H1 (cell line): ENCODE data around the gene CADM1. TPM values are rescaled to one million over a fixed set of nuclear protein-coding genes. Genes with fewer than 3 reads are reported as not detected.

ENCODE experiments used
- CTCF ChIA-PET: fragments of 300-600 bp; sonication (Branson Sonifier 250); formaldehyde crosslinking; loops from one replicate; lab custom pipeline; 2021; ENCODE audit not compliant: partially characterized antibody; lab: Charles Lee
- POLR2A ChIA-PET: fragments of 300-600 bp; sonication (Branson Sonifier 250); formaldehyde crosslinking; loops from one replicate; lab custom pipeline; 2021; ENCODE audit warnings: inconsistent platforms; ENCODE audit not compliant: partially characterized antibody; lab: Charles Lee
- DNase-seq, 2 experiments: peaks; one replicate each; pipeline versions ENCODE4 v3.0.0 to v3.0.0-alpha.2; 2010 to 2022; ENCODE audit warnings: low spot score in 2 of 2, low read depth in 1 of 2, mixed read lengths in 1 of 2
- FAIRE-seq: peaks from 2 replicates; lab custom pipeline; 2011; peaks lifted over from hg19 to GRCh38; lab: Jason Lieb, UNC
- H2AFZ ChIP-seq: 2 replicates; pipeline ENCODE4 v1.8.1; 2012; ENCODE audit warnings: low read length, inconsistent platforms
- H2AK5ac ChIP-seq: 2 replicates; pipeline ENCODE4 v1.6.1; 2013; ENCODE audit warnings: low read depth, low read length
- H2BK120ac ChIP-seq: replicated peaks from 2 replicates; pipeline ENCODE3; 2013; ENCODE audit warnings: low read depth, low read length, inconsistent platforms
- H2BK12ac ChIP-seq: 2 replicates; pipeline ENCODE4 v1.6.1; 2013; ENCODE audit warnings: low read depth, low read length
- H2BK15ac ChIP-seq: 2 replicates; pipeline ENCODE4 v1.6.1; 2013; ENCODE audit warnings: low read length
- H2BK20ac ChIP-seq: 2 replicates; pipeline ENCODE4 v1.6.1; 2013; ENCODE audit warnings: low read length
- H2BK5ac ChIP-seq: 2 replicates; pipeline ENCODE4 v1.6.1; 2013; ENCODE audit warnings: low read depth, low read length
- H3K14ac ChIP-seq: 2 replicates; pipeline ENCODE4 v1.6.1; 2013; ENCODE audit warnings: inconsistent platforms; ENCODE audit not compliant: insufficient read length
- H3K18ac ChIP-seq: 2 replicates; pipeline ENCODE4 v1.6.1; 2013; ENCODE audit warnings: low read length; ENCODE audit errors: extremely low read depth
- H3K23ac ChIP-seq: 2 replicates; pipeline ENCODE4 v1.6.1; 2013; ENCODE audit warnings: inconsistent platforms; ENCODE audit not compliant: insufficient read length
- H3K23me2 ChIP-seq: 2 replicates; pipeline ENCODE4 v1.6.1; 2013; ENCODE audit warnings: low read depth, low read length
- H3K27ac ChIP-seq: 2 replicates; pipeline ENCODE4 v1.6.1; 2011; ENCODE audit warnings: low read depth, low read length, inconsistent platforms
- H3K27me3 ChIP-seq, 4 experiments: replicated peaks in 1 of 4; 1 replicate in 1 of 4; 2 replicates in 3 of 4; pipeline versions ENCODE4 v1.6.1 to v1.8.1; 2011 to 2013; ENCODE audit warnings: low read length in 3 of 4, mild to moderate bottlenecking in 3 of 4, inconsistent platforms in 2 of 4, mixed read lengths in 2 of 4, moderate library complexity in 1 of 4; ENCODE audit not compliant: control insufficient read depth in 3 of 4, insufficient read depth in 3 of 4; ENCODE audit errors: extremely low read depth in 1 of 4
- H3K36me3 ChIP-seq, 4 experiments: 2 replicates each; pipeline versions ENCODE4 v1.6.1 to v1.8.1; 2011 to 2013; ENCODE audit warnings: mild to moderate bottlenecking in 4 of 4, low read length in 3 of 4, moderate library complexity in 2 of 4, control low read depth in 1 of 4, inconsistent platforms in 1 of 4; ENCODE audit not compliant: insufficient read depth in 4 of 4, control insufficient read depth in 2 of 4
- H3K4ac ChIP-seq: replicated peaks from 2 replicates; pipeline ENCODE3; 2013; ENCODE audit warnings: low read length, low read depth, mixed read lengths, inconsistent platforms; ENCODE audit not compliant: insufficient read length
- H3K4me1 ChIP-seq, 4 experiments: replicated peaks in 1 of 4; 1 replicate in 1 of 4; 2 replicates in 3 of 4; pipeline versions ENCODE4 v1.6.1 to v1.8.1; 2011 to 2013; ENCODE audit warnings: low read length in 3 of 4, inconsistent platforms in 2 of 4, mixed read lengths in 1 of 4; ENCODE audit not compliant: insufficient read depth in 4 of 4, control insufficient read depth in 3 of 4
- H3K4me2 ChIP-seq, 2 experiments: 2 replicates each; pipeline versions ENCODE4 v1.6.1 to v1.8.1; 2011 to 2013; ENCODE audit warnings: low read depth in 2 of 2, low read length in 2 of 2, control low read depth in 1 of 2, inconsistent platforms in 1 of 2, mild to moderate bottlenecking in 1 of 2; ENCODE audit not compliant: insufficient read depth in 1 of 2
- H3K4me3 ChIP-seq, 4 experiments: fragments of 200-600, 300-600 bp in 1 of 4; sonication (generic), shearing (Covaris generic), sonication (Bioruptor Twin) in 1 of 4; 2 replicates each; pipeline versions ENCODE4 v1.5.1 to v1.8.1; 2011 to 2016; ENCODE audit warnings: low read length in 4 of 4, low read depth in 3 of 4, control low read depth in 2 of 4, inconsistent platforms in 2 of 4, mild to moderate bottlenecking in 2 of 4, mixed read lengths in 1 of 4, moderate library complexity in 1 of 4; ENCODE audit not compliant: insufficient read depth in 2 of 4; ENCODE audit errors: extremely low read depth in 1 of 4
- H3K56ac ChIP-seq: replicated peaks from 2 replicates; pipeline ENCODE3; 2013; ENCODE audit warnings: low read depth, mild to moderate bottlenecking, mixed read lengths, low read length, inconsistent platforms; ENCODE audit not compliant: insufficient read length
- H3K79me1 ChIP-seq: 2 replicates; pipeline ENCODE4 v1.6.1; 2013; ENCODE audit warnings: low read depth, low read length, control low read depth
- H3K79me2 ChIP-seq, 2 experiments: 2 replicates each; pipeline versions ENCODE4 v1.6.1 to v1.8.1; 2012 to 2013; ENCODE audit warnings: low read length in 2 of 2, mild to moderate bottlenecking in 2 of 2, inconsistent platforms in 1 of 2; ENCODE audit not compliant: insufficient read depth in 2 of 2, control insufficient read depth in 1 of 2
- H3K9ac ChIP-seq, 4 experiments: replicated peaks in 1 of 4; 1 replicate in 1 of 4; 2 replicates in 3 of 4; pipeline versions ENCODE4 v1.6.1 to v1.8.1; 2011 to 2013; ENCODE audit warnings: low read depth in 3 of 4, low read length in 3 of 4, control low read depth in 2 of 4, mild to moderate bottlenecking in 2 of 4, moderate library complexity in 2 of 4, inconsistent platforms in 1 of 4; ENCODE audit errors: extremely low read depth in 1 of 4
- H3K9me3 ChIP-seq, 2 experiments: 2 replicates each; pipeline versions ENCODE4 v1.6.1 to v1.8.1; 2012 to 2013; ENCODE audit warnings: mild to moderate bottlenecking in 2 of 2, moderate library complexity in 2 of 2, control low read depth in 1 of 2, inconsistent platforms in 1 of 2, low read depth in 1 of 2, low read length in 1 of 2, mixed read lengths in 1 of 2; ENCODE audit not compliant: insufficient read depth in 2 of 2
- H4K20me1 ChIP-seq, 2 experiments: replicated peaks in 1 of 2; 2 replicates each; pipeline versions ENCODE3 to v1.8.1; 2011 to 2013; ENCODE audit warnings: inconsistent platforms in 2 of 2, low read length in 2 of 2, mild to moderate bottlenecking in 1 of 2; ENCODE audit not compliant: insufficient read depth in 2 of 2, control insufficient read depth in 1 of 2
- H4K5ac ChIP-seq: 2 replicates; pipeline ENCODE4 v1.6.1; 2013; ENCODE audit warnings: low read length, low read depth, mixed read lengths, inconsistent platforms; ENCODE audit not compliant: insufficient read length
- H4K8ac ChIP-seq: 2 replicates; pipeline ENCODE4 v1.8.0; 2013; ENCODE audit warnings: mild to moderate bottlenecking, moderate library complexity, low read length, inconsistent platforms; ENCODE audit not compliant: insufficient read depth; ENCODE audit errors: extremely low read depth
- H4K91ac ChIP-seq: replicated peaks from 2 replicates; pipeline ENCODE3; 2013; ENCODE audit warnings: low read length, mixed read lengths, inconsistent platforms; ENCODE audit not compliant: insufficient read length
- GABPA ChIP-seq: IDR thresholded peaks from 2 replicates; pipeline ENCODE4 v1.6.1; 2011; ENCODE audit warnings: mild to moderate bottlenecking, low read length, moderate library complexity, borderline replicate concordance; ENCODE audit not compliant: insufficient read depth
- JUND ChIP-seq: IDR thresholded peaks from 2 replicates; pipeline ENCODE4 v1.6.1; 2011; ENCODE audit warnings: mild to moderate bottlenecking, improper control_type of control experiment, low read length
- RAD21 ChIP-seq, 2 experiments: IDR thresholded peaks in 1 of 2; conservative IDR thresholded peaks in 1 of 2; 2 replicates each; pipeline ENCODE4 v1.6.1; 2011; ENCODE audit warnings: low read depth in 2 of 2, low read length in 2 of 2, improper control_type of control experiment in 1 of 2, inconsistent platforms in 1 of 2, mild to moderate bottlenecking in 1 of 2, moderate library complexity in 1 of 2
- RBBP5 ChIP-seq: IDR thresholded peaks from 2 replicates; pipeline ENCODE4 v1.7.1; 2012; ENCODE audit warnings: low read depth, mild to moderate bottlenecking, inconsistent platforms, low read length, moderate library complexity, borderline replicate concordance
- RFX5 ChIP-seq: IDR thresholded peaks from 2 replicates; pipeline ENCODE4 v1.6.1; 2011; ENCODE audit warnings: low read depth, low read length, improper control_type of control experiment, borderline replicate concordance
- RNF2 ChIP-seq: fragments of 200-900, 300-1000 bp; sonication (generic); IDR thresholded peaks from 2 replicates; pipeline ENCODE4 v1.7.1; 2016; ENCODE audit warnings: borderline replicate concordance, low read depth, mild to moderate bottlenecking, antibody characterized with exemption, low read length; ENCODE audit not compliant: poor library complexity, severe bottlenecking; ENCODE audit errors: missing control alignments
- SP4 ChIP-seq: IDR thresholded peaks from 2 replicates; pipeline ENCODE4 v1.6.1; 2012; ENCODE audit warnings: low read length, inconsistent platforms
- ZNF274 ChIP-seq: IDR thresholded peaks from 2 replicates; pipeline ENCODE4 v1.7.0; 2012; ENCODE audit warnings: low read length, borderline replicate concordance; ENCODE audit errors: extremely low read depth
- WGBS, 2 experiments: shearing (Covaris generic) in 1 of 2; methylation state at CpG; one replicate each; pipeline versions ENCODE4 v1.1.6 to v1.1.7; 2013 to 2015; ENCODE audit warnings: low lambda C conversion rate in 2 of 2, mixed read lengths in 2 of 2, inconsistent platforms in 1 of 2, low coverage in 1 of 2, missing lambda C conversion rate in 1 of 2; ENCODE audit not compliant: insufficient replicate concordance in 2 of 2, insufficient coverage in 1 of 2, insufficient read length in 1 of 2; ENCODE audit errors: extremely low coverage in 1 of 2, missing lambda C conversion rate in 1 of 2; 5-methylcytosine and 5-hydroxymethylcytosine counted together
- polyA plus RNA-seq, 7 experiments: library from polyadenylated mRNA; depleted of rRNA in 3 of 7; stranded (reverse) in 5 of 7; unstranded in 2 of 7; fragments of >200 nt in 5 of 7; fragments of 200-250 nt in 2 of 7; gene quantifications; 1 replicate in 5 of 7; 2 replicates in 1 of 7; 4 replicates in 1 of 7; pipeline versions ENCODE4 v1.2.1 to v1.2.3, GENCODE V29; 2011 to 2013; ENCODE audit warnings: missing spikeins in 2 of 7, mixed read lengths in 2 of 7
- total RNA-seq: library from RNA; stranded (reverse); fragmentation: NEBNext Ultra II Directional; extraction: Animal tissue kit (Norgen Biotek cat#: 25700); gene quantifications from 2 replicates; pipeline ENCODE4 v1.2.1, GENCODE V29; 2021
- TF ChIP-seq, protein P1 (sequence below): IDR thresholded peaks from 2 replicates; pipeline ENCODE4 v1.6.1; 2012; ENCODE audit warnings: inconsistent platforms
- TF ChIP-seq, protein P2 (sequence below), 3 experiments: IDR thresholded peaks; 1 replicate in 2 of 3; 2 replicates in 1 of 3; pipeline versions ENCODE4 v1.5.1 to v1.6.1; 2011; ENCODE audit warnings: low read length in 3 of 3, mild to moderate bottlenecking in 3 of 3, inconsistent platforms in 2 of 3, low read depth in 1 of 3, moderate library complexity in 1 of 3; ENCODE audit not compliant: insufficient read depth in 1 of 3; ENCODE audit errors: control extremely low read depth in 1 of 3

CADM1 gene
- total and polyA plus RNA-seq, 2 of the 8 experiments (the other 6 are each of a cell fraction or from before 2014, with no cell fraction given) = 8.3 to 25.3 TPM

DNA sequence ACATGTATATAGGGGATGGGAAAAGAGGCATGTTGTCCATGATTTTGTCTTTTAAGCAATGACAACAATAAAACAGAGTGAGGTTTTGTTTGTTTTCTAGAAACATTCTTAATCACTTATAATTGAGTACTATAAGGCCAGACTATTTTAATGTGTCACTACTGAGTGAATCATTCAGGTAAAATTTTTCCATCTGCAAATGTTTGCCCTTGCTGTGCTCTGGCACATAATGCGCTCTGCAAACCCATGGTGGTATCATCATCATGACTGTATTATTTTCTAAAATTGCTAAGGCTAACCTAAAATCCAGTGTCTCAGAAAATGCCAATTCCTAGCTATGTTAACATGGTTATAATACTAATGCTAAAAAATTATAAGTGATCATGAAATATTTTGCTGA lies 261.2 kb downstream of the CADM1 start:
- 94% methylated on average over 1 of the region's 1 CpG; no CpG with 5 or more reads in 1 of the 2 experiments for WGBS, 2 experiments
- TF ChIP-seq, protein P1, sequence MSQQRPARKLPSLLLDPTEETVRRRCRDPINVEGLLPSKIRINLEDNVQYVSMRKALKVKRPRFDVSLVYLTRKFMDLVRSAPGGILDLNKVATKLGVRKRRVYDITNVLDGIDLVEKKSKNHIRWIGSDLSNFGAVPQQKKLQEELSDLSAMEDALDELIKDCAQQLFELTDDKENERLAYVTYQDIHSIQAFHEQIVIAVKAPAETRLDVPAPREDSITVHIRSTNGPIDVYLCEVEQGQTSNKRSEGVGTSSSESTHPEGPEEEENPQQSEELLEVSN = no peak
- TF ChIP-seq JUND (no peak), GABPA (no peak), SP4 (no peak), RBBP5 (no peak), RNF2 (no peak), ZNF274 (no peak), RAD21 (IDR thresholded peaks at IDR 0.05 in 1 of 2, conservative IDR thresholded peaks at IDR 0.05 in 1 of 2; ENCODE audit: low read depth in 2 of 2, low read length in 2 of 2) (no peak), RFX5 (no peak)
- TF ChIP-seq, protein P2, sequence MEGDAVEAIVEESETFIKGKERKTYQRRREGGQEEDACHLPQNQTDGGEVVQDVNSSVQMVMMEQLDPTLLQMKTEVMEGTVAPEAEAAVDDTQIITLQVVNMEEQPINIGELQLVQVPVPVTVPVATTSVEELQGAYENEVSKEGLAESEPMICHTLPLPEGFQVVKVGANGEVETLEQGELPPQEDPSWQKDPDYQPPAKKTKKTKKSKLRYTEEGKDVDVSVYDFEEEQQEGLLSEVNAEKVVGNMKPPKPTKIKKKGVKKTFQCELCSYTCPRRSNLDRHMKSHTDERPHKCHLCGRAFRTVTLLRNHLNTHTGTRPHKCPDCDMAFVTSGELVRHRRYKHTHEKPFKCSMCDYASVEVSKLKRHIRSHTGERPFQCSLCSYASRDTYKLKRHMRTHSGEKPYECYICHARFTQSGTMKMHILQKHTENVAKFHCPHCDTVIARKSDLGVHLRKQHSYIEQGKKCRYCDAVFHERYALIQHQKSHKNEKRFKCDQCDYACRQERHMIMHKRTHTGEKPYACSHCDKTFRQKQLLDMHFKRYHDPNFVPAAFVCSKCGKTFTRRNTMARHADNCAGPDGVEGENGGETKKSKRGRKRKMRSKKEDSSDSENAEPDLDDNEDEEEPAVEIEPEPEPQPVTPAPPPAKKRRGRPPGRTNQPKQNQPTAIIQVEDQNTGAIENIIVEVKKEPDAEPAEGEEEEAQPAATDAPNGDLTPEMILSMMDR (IDR thresholded peaks at IDR 0.05; ENCODE audit: control extremely low read depth in 1 of 3, insufficient read depth in 1 of 3, low read depth in 1 of 3, low read length in 3 of 3) = no peak

More for the DNA sequence above, 261.2 kb downstream of the CADM1 start:
- Histone ChIP-seq H3K4me1 (no peaks in the 10 kb centered on the region), H3K79me1 (no peaks in the 10 kb centered on the region), H2BK12ac (no peak overlapping the region), H3K14ac (no peak overlapping the region), H3K56ac (no peak overlapping the region), H3K36me3 (no peaks in the 10 kb centered on the region), H2BK120ac (no peak overlapping the region), H2BK15ac (no peak overlapping the region), H4K8ac (no peak overlapping the region), H3K9me3 (no peaks in the 10 kb centered on the region), H4K91ac (no peak overlapping the region), H4K20me1 (no peaks in the 10 kb centered on the region), H3K18ac (no peak overlapping the region), H3K79me2 (no peaks in the 10 kb centered on the region), H2AFZ (no peak overlapping the region), H3K9ac (no peak overlapping the region), H3K4me3 (no peak overlapping the region), H3K23ac (no peak overlapping the region), H3K4me2 (no peak overlapping the region), H3K23me2 (no peaks in the 10 kb centered on the region), H2BK20ac (no peak overlapping the region), H3K4ac (no peak overlapping the region), H3K27me3 (no peaks in the 10 kb centered on the region), H4K5ac (no peak overlapping the region), H3K27ac (no peak overlapping the region), H2AK5ac (no peak overlapping the region), H2BK5ac (no peak overlapping the region)
- ChIA-PET CTCF (interaction anchor here (0.6 to 4.1 kb wide), 4 partner anchors 9 to 98 kb away, joined by 3 to 24 read pairs (median 8); no protein-coding TSS in a partner anchor), POLR2A (no interaction called here)
- DNase-seq (no peak), FAIRE-seq (no peak)
